IMR-90 (cell line): ENCODE measurements around the gene NDST1. TPM values are rescaled to one million over a fixed set of nuclear protein-coding genes. Genes with fewer than 3 reads are reported as not detected.

ENCODE experiments used
- ATAC-seq: fragments of 200-7000 bp; cut with Tn5 transposase; 2 replicates; pipeline ENCODE4 v1.9.1; 2020; ENCODE audit warnings: low read depth, mild to moderate bottlenecking, moderate library complexity
- BruUV-seq: library from RNA; stranded (reverse); fragments of 400-500 nt; replicated peaks from 2 replicates; lab custom pipeline; 2021; lab: Mats Ljungman, UMichigan
- CTCF ChIA-PET: fragments of 300-600 bp; formaldehyde crosslinking; extraction: SDS; loops from one replicate; lab custom pipeline; 2021; ENCODE audit warnings: antibody characterized with exemption; lab: Yijun Ruan, JAX
- POLR2A ChIA-PET: fragments of 300-600 bp; sonication (Branson Sonifier 250); formaldehyde crosslinking; loops from one replicate; lab custom pipeline; 2022; ENCODE audit warnings: antibody characterized with exemption; ENCODE audit not compliant: unreplicated experiment; lab: Charles Lee
- DNase-seq: peaks from one replicate; pipeline ENCODE4 v3.0.0; 2013
- H2AFZ ChIP-seq: replicated peaks from 2 replicates; pipeline ENCODE3; 2013; ENCODE audit warnings: low read length, mild to moderate bottlenecking; ENCODE audit not compliant: poor library complexity
- H2AK5ac ChIP-seq: 2 replicates; pipeline ENCODE4 v1.6.1; 2013; ENCODE audit warnings: low read depth, low read length, inconsistent platforms
- H2AK9ac ChIP-seq: replicated peaks from 2 replicates; pipeline ENCODE3; 2013; ENCODE audit warnings: mild to moderate bottlenecking, low read depth, low read length, moderate library complexity; ENCODE audit not compliant: poor library complexity
- H2BK120ac ChIP-seq: 2 replicates; pipeline ENCODE4 v1.6.1; 2013; ENCODE audit warnings: low read depth, low read length, inconsistent platforms
- H2BK15ac ChIP-seq: 3 replicates; pipeline ENCODE4 v1.6.1; 2013; ENCODE audit warnings: low read depth, low read length, inconsistent platforms
- H2BK20ac ChIP-seq: 2 replicates; pipeline ENCODE4 v1.6.1; 2013; ENCODE audit warnings: low read depth, mild to moderate bottlenecking, inconsistent platforms, low read length, moderate library complexity
- H2BK5ac ChIP-seq: 2 replicates; pipeline ENCODE4 v1.6.1; 2013; ENCODE audit warnings: mild to moderate bottlenecking, low read depth, low read length, inconsistent platforms; ENCODE audit not compliant: poor library complexity, severe bottlenecking
- H3K14ac ChIP-seq: replicated peaks from 2 replicates; pipeline ENCODE4 v1.6.1; 2013; ENCODE audit warnings: low read depth, low read length, inconsistent platforms
- H3K18ac ChIP-seq: 2 replicates; pipeline ENCODE4 v1.6.1; 2013; ENCODE audit warnings: low read depth, low read length, control low read depth
- H3K23ac ChIP-seq: 2 replicates; pipeline ENCODE4 v1.6.1; 2013; ENCODE audit warnings: low read depth, low read length, inconsistent platforms
- H3K27ac ChIP-seq: 2 replicates; pipeline ENCODE4 v1.5.1; 2013; ENCODE audit warnings: mild to moderate bottlenecking, control low read depth, low read length; ENCODE audit not compliant: insufficient read depth
- H3K27me3 ChIP-seq: 2 replicates; pipeline ENCODE4 v1.6.1; 2013; ENCODE audit warnings: low read length; ENCODE audit not compliant: control insufficient read depth, insufficient read depth
- H3K36me3 ChIP-seq: 2 replicates; pipeline ENCODE4 v1.6.1; 2013; ENCODE audit warnings: low read length, mixed read lengths; ENCODE audit not compliant: control insufficient read depth, insufficient read depth
- H3K4ac ChIP-seq: 2 replicates; pipeline ENCODE4 v1.6.1; 2013; ENCODE audit warnings: low read depth, low read length, inconsistent platforms
- H3K4me1 ChIP-seq: 2 replicates; pipeline ENCODE4 v1.6.1; 2013; ENCODE audit warnings: low read length, mixed read lengths; ENCODE audit not compliant: control insufficient read depth, insufficient read depth
- H3K4me2 ChIP-seq: 2 replicates; pipeline ENCODE4 v1.6.1; 2013; ENCODE audit warnings: low read depth, mild to moderate bottlenecking, control low read depth, low read length, moderate library complexity
- H3K4me3 ChIP-seq: 2 replicates; pipeline ENCODE4 v1.5.1; 2013; ENCODE audit warnings: low read depth, mild to moderate bottlenecking, control low read depth, low read length, moderate library complexity; ENCODE audit not compliant: insufficient read depth
- H3K56ac ChIP-seq: 2 replicates; pipeline ENCODE4 v1.6.1; 2013; ENCODE audit warnings: low read length, inconsistent platforms; ENCODE audit not compliant: insufficient read depth; ENCODE audit errors: extremely low read depth
- H3K79me1 ChIP-seq, 2 experiments: 2 replicates each; pipeline ENCODE4 v1.6.1; 2013; ENCODE audit warnings: low read length in 2 of 2, inconsistent platforms in 1 of 2, low read depth in 1 of 2
- H3K9ac ChIP-seq: 2 replicates; pipeline ENCODE4 v1.6.1; 2013; ENCODE audit warnings: low read depth, low read length, control low read depth
- H3K9me1 ChIP-seq: 2 replicates; pipeline ENCODE4 v1.6.1; 2013; ENCODE audit warnings: low read length, inconsistent platforms; ENCODE audit not compliant: insufficient read depth
- H3K9me3 ChIP-seq: 2 replicates; pipeline ENCODE4 v1.6.1; 2013; ENCODE audit warnings: low read length; ENCODE audit not compliant: control insufficient read depth, insufficient read depth
- H4K20me1 ChIP-seq: 2 replicates; pipeline ENCODE4 v1.6.1; 2013; ENCODE audit warnings: low read length, inconsistent platforms; ENCODE audit not compliant: insufficient read depth
- H4K5ac ChIP-seq: 2 replicates; pipeline ENCODE4 v1.6.1; 2013; ENCODE audit warnings: mild to moderate bottlenecking, low read depth, low read length, control low read depth
- H4K8ac ChIP-seq, 2 experiments: 2 replicates each; pipeline ENCODE4 v1.6.1; 2013; ENCODE audit warnings: low read depth in 2 of 2, low read length in 2 of 2, control low read depth in 1 of 2, inconsistent platforms in 1 of 2
- H4K91ac ChIP-seq: 2 replicates; pipeline ENCODE4 v1.6.1; 2013; ENCODE audit warnings: low read depth, low read length, inconsistent platforms; ENCODE audit not compliant: insufficient read depth
- CTCF ChIP-seq: conservative IDR thresholded peaks from 2 replicates; pipeline ENCODE4 v1.5.1; 2012; ENCODE audit warnings: mild to moderate bottlenecking, low read depth, low read length, improper control_type of control experiment
- MAFK ChIP-seq: IDR thresholded peaks from 2 replicates; pipeline ENCODE4 v1.6.1; 2012; ENCODE audit warnings: low read depth, low read length, improper control_type of control experiment
- MAZ ChIP-seq: IDR thresholded peaks from 2 replicates; pipeline ENCODE4 v1.6.1; 2012; ENCODE audit warnings: low read depth, mild to moderate bottlenecking, low read length, improper control_type of control experiment, moderate library complexity, borderline replicate concordance
- RCOR1 ChIP-seq: IDR thresholded peaks from 2 replicates; pipeline ENCODE4 v1.6.1; 2012; ENCODE audit warnings: mild to moderate bottlenecking, low read length, improper control_type of control experiment; ENCODE audit not compliant: insufficient replicate concordance
- RFX5 ChIP-seq: IDR thresholded peaks from 2 replicates; pipeline ENCODE4 v1.8.0; 2012; ENCODE audit warnings: low read depth, mild to moderate bottlenecking, low read length, moderate library complexity
- USF2 ChIP-seq: fragments of 150-350 bp; IDR thresholded peaks from 2 replicates; pipeline ENCODE4 v1.6.1; 2017; ENCODE audit warnings: mild to moderate bottlenecking, antibody characterized with exemption, low read length, low read depth
- WGBS, 2 experiments: methylation state at CpG; one replicate each; pipeline versions ENCODE4 v1.1.5 to v1.1.7; 2013; ENCODE audit warnings: missing lambda C conversion rate in 2 of 2; ENCODE audit not compliant: insufficient read length in 1 of 2; ENCODE audit errors: extremely low coverage in 2 of 2; 5-methylcytosine and 5-hydroxymethylcytosine counted together
- dilution Hi-C: fragments of 300-500 bp; cut with HindIII; formaldehyde crosslinking; loops from one replicate; pipeline ENCODE4 v1.14.3; 2018; ENCODE audit warnings: low sequenced_read_pairs; ENCODE audit not compliant: unreplicated experiment
- in situ Hi-C: fragments of 300-500 bp; cut with MboI; formaldehyde crosslinking; loops from 3 replicates; pipeline ENCODE4 v1.14.3; 2019; ENCODE audit warnings: low sequenced_read_pairs, inconsistent platforms, mixed read lengths
- intact Hi-C: fragments of 100-400 bp; cut with micrococcal nuclease; formaldehyde crosslinking; loops from 2 replicates; pipeline ENCODE4 v1.10.0; 2022
- polyA plus RNA-seq, 3 experiments: library from polyadenylated mRNA; depleted of rRNA; stranded (reverse); fragments of >200 nt; gene quantifications; 2 replicates each; pipeline ENCODE4 v1.2.3, GENCODE V29; 2012; ENCODE audit warnings: low replicate concordance in 1 of 3
- total RNA-seq: library from RNA; depleted of rRNA; stranded (reverse); fragments of >200 nt; gene quantifications from 2 replicates; pipeline ENCODE4 v1.2.3, GENCODE V29; 2012

The NDST1 gene
- total and polyA plus RNA-seq, 2 of the 4 experiments (the other 2 are of a cell fraction), result 30.5 to 80.4 TPM

GRCh38 chr5:150560401-150561191, 52.7 kb downstream of the NDST1 start (continued):
- TF ChIP-seq USF2, result no peak

- in situ Hi-C loops, result loop anchor here (5.0 kb wide), 2 partner anchors 91 to 286 kb away; partner anchors contain the start of gene IRGM
- Histone ChIP-seq H3K4ac (no peak overlapping the region), H2BK120ac (no peak overlapping the region), H3K4me1 (0 out of 2 replicates have a peak, but pooled peaks cover 8% of the 10 kb centered on the region), H3K27ac (no peak overlapping the region), H3K56ac (no peak overlapping the region), H3K4me3 (no peak overlapping the region), H4K20me1 (no peaks in the 10 kb centered on the region), H3K18ac (no peak overlapping the region), H2AK9ac (no peak overlapping the region), H2AFZ (no peak overlapping the region), H3K9me3 (peaks cover 2% of the 10 kb centered on the region; the same call in 1 of the 2 replicates), H3K9me1 (no peaks in the 10 kb centered on the region), H2BK20ac (no peak overlapping the region), H3K9ac (no peak overlapping the region), H4K5ac (no peak overlapping the region), H2BK5ac (no peak overlapping the region), H2AK5ac (no peak overlapping the region), H3K4me2 (no peak overlapping the region), H3K23ac (no peak overlapping the region), H3K79me1 (no peaks in the 10 kb centered on the region; a peak in 1 of 4 replicates), H4K8ac (no peak overlapping the region), H4K91ac (no peak overlapping the region), H3K14ac (no peak overlapping the region), H3K27me3 (no peaks in the 10 kb centered on the region), H2BK15ac (no peak overlapping the region), H3K36me3 (peaks cover 5% of the 10 kb centered on the region)
- TF ChIP-seq CTCF (no peak), RFX5 (no peak), MAZ (no peak), USF2 (no peak), RCOR1 (no peak), MAFK (no peak)
- ChIA-PET POLR2A (interaction anchor here (0.7 kb wide), 1 partner anchor 92 kb away, joined by 3 read pairs; no protein-coding TSS in a partner anchor), CTCF (interaction anchor here (0.9 to 2.3 kb wide), 4 partner anchors 77 to 140 kb away, joined by 3 to 6 read pairs (median 4); partner anchors contain the start of genes RBM22 and SYNPO)
- no CpG with 5 or more reads among the region's 2 CpGs for WGBS, 2 experiments
- no peak; the same call in 1 of the 2 replicates for ATAC-seq
- dilution Hi-C loops, result no loop called here
- intact Hi-C loops, result loop anchor here (1.0 to 10.0 kb wide), 6 partner anchors 95 to 604 kb away; partner anchors contain the start of gene RBM22
- no TSS peak for BruUV-seq
- no peak for DNase-seq
These were observed 53.2 kb downstream of the NDST1 start for GRCh38 chr5:150561192-150561512.
